Muscle layer of duodenum (tissue), 2 donors: Measurements from ENCODE around the gene EXPH5.
"Not testable (repeated sequence)": the region's sequence is repeated elsewhere in the genome, so short reads cannot be mapped to it uniquely, and the experiment has no call there.

Experiments
- H3K27ac ChIP-seq: one replicate; pipeline ENCODE4 v1.7.0; 2013; ENCODE audit warnings: mild to moderate bottlenecking, low read length
- H3K27me3 ChIP-seq: one replicate; pipeline ENCODE4 v1.7.0; 2013; ENCODE audit warnings: low read depth, mild to moderate bottlenecking, control low read depth, low read length
- H3K36me3 ChIP-seq, 2 donors: one replicate each; pipeline ENCODE4 v1.7.0; 2013; ENCODE audit warnings: low read length in 2 of 2, control low read depth in 1 of 2, mild to moderate bottlenecking in 1 of 2; ENCODE audit not compliant: insufficient read depth in 2 of 2, control insufficient read depth in 1 of 2
- H3K4me1 ChIP-seq, 2 donors: one replicate each; pipeline ENCODE4 v1.7.0; 2013; ENCODE audit warnings: low read length in 2 of 2, mild to moderate bottlenecking in 2 of 2, control low read depth in 1 of 2, moderate library complexity in 1 of 2; ENCODE audit not compliant: insufficient read depth in 2 of 2, control insufficient read depth in 1 of 2
- H3K4me3 ChIP-seq, 2 donors: one replicate each; pipeline ENCODE4 v1.7.0; 2013; ENCODE audit warnings: low read length in 2 of 2, low read depth in 1 of 2, mild to moderate bottlenecking in 1 of 2
- H3K9me3 ChIP-seq, 2 donors: one replicate each; pipeline ENCODE4 v1.7.0; 2013; ENCODE audit warnings: low read length in 2 of 2, control low read depth in 1 of 2, mild to moderate bottlenecking in 1 of 2; ENCODE audit not compliant: control insufficient read depth in 1 of 2
- donor health status: healthy.

EXPH5 gene

DNA sequence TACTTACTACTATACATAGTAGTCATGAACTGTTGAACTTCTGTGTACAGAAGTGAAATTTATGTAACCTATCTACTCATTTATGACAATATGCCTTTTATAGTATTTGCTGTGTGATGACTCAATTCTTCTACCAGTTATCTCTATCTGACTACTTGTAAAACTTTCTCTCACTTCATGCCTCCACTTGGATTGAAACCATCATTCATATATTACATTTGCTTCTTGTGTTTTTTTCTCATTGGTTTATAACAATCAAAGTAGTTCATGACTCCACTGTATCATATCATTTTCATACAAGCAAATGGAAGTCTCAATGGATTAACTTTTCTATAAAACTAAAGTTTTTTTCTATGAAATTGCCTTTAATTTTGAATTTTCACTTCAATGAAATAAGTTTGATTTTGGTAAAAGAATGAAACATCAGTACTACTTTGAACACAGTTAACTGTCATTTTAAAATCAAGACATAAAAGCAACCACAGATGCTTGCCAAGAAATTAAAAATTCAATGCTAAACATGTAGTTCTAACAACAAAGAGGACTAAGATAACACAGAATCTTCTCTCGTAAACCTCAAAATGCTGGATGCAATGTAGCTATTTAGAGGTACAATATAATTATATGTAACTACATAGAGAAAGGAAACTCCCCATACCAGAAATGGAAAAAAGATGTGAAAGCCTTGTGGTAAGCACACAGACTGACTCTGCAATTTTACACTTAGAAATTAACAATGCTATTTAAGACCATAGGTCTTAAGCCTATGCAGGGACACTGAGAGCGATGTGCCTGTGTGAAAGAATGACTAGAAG, 27.6 kb upstream of the EXPH5 start:
- H3K4me1 ChIP-seq, result no peaks in the 10 kb centered on the region
- H3K4me3 ChIP-seq, result no peak overlapping the region
- H3K36me3 ChIP-seq, result no peaks in the 10 kb centered on the region
- H3K27me3 ChIP-seq, result no peaks in the 10 kb centered on the region
- no peak overlapping the region for H3K27ac ChIP-seq
- H3K9me3 ChIP-seq, result no peaks in the 10 kb centered on the region

DNA sequence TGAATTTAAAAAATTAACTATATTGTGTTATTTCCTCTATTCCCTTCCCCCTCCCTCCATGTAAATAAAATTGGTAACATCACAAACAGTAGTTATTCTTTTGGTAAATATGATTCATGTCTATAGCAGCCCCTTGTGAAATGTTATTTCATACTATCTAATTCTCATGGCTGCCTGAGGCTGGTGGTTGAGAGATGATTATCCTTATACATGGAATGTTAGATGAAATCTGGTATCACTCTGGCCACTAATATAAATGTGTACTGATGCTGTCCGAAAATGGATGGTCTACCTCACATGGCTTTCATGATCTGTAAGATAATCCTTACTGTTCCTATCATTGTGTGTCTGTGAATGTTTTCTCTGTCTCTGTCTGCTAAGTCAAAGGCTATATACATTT, 25.0 kb upstream of the EXPH5 start:
- no peak overlapping the region for H3K4me3 ChIP-seq

DNA sequence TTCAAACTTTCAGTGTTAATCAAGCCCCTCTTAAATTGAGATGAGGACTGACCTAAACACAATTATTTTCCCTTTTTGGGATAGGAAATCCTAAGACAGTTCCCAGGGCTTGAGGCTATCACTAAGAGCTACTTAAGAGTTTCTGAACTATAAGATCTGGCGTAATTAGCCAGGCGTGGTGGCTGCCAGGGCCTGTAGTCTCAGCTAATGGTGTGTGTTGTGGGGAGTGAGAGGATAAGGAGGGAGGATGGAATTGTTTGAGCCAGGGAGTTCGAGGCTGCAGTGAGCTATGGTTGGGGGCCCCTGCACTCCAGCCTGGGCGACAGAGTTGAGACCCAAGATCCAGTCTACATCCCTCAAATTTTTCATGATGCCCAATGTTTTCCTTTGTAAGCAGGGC, 23.5 kb upstream of the EXPH5 start:
- no peak overlapping the region for H3K27ac ChIP-seq
- H3K9me3 ChIP-seq, result no peaks in the 10 kb centered on the region
- H3K27me3 ChIP-seq, result no peaks in the 10 kb centered on the region

More for the DNA sequence above, 25.0 kb upstream of the EXPH5 start:
- Histone ChIP-seq H3K27me3 (no peaks in the 10 kb centered on the region), H3K36me3 (no peaks in the 10 kb centered on the region), H3K27ac (no peak overlapping the region), H3K4me1 (no peaks in the 10 kb centered on the region), H3K9me3 (no peaks in the 10 kb centered on the region)

DNA sequence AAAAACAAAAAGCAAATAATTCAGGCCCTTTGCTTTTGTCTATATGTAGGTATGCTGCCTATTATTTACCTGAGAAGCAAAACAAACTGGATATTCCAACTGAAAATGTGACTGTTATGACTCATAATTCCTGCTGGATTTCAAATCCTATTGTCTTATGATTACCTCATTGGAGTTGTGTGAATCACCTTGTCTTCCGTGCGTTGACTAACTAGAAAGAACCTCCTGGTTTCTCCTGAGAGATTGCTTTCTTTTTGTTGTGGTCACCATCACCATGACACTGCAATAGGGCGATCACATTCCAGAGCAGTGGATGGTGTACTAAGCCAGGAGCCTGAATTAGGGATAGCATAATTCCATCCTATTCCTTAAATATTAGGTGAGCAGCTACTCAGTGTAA, 23.0 kb upstream of the EXPH5 start:
- Histone ChIP-seq H3K9me3 (no peaks in the 10 kb centered on the region), H3K4me1 (no peaks in the 10 kb centered on the region), H3K27ac (no peak overlapping the region), H3K27me3 (no peaks in the 10 kb centered on the region), H3K36me3 (no peaks in the 10 kb centered on the region), H3K4me3 (no peak overlapping the region)

More for the DNA sequence above, 23.5 kb upstream of the EXPH5 start:
- Histone ChIP-seq H3K36me3 (no peaks in the 10 kb centered on the region), H3K4me1 (no peaks in the 10 kb centered on the region), H3K4me3 (no peak overlapping the region)

DNA sequence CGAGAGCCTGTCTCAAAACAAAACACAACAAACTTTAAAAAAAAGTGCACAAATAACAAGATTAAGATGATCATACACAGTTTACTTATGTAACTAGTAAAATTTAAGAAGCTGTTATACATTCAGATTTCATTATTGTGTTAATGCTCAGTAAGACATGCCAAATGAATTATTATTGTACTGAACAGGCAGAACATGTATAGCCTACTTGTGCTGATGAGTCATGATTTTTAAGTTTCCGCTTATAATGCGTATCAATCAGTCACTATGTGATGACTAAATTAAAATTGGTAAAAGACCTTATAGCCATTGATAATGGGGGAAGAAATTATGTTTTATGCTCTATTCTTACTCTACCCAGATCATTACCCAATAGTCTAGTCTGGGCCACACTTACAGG, 20.5 kb upstream of the EXPH5 start:
- no peak overlapping the region for H3K27ac ChIP-seq
- H3K9me3 ChIP-seq, result no peaks in the 10 kb centered on the region
- no peaks in the 10 kb centered on the region for H3K4me1 ChIP-seq
- H3K27me3 ChIP-seq, result no peaks in the 10 kb centered on the region
- H3K4me3 ChIP-seq, result no peak overlapping the region
- no peaks in the 10 kb centered on the region for H3K36me3 ChIP-seq

DNA sequence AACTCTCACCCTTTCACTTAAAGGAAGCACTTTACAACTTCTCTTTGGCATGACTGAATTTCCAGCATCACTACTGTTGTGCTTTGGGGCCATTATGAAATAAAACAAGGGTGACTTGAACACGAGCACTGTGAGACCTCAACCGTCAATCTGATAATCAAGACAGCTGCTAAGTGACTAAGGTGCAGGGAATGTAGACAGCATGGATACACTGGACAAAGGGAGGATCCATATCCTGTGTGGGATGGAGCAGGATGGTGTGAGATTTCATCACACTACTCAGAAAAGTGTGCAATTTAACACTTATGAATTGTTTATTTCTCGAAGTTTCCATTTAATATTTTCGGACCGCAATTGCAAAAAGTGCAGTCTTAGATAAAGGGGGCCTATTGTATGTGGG, 16.1 kb upstream of the EXPH5 start:
- Histone ChIP-seq H3K9me3 (no peaks in the 10 kb centered on the region), H3K27me3 (no peaks in the 10 kb centered on the region), H3K27ac (no peak overlapping the region), H3K4me1 (no peaks in the 10 kb centered on the region), H3K4me3 (no peak overlapping the region), H3K36me3 (no peaks in the 10 kb centered on the region)

DNA sequence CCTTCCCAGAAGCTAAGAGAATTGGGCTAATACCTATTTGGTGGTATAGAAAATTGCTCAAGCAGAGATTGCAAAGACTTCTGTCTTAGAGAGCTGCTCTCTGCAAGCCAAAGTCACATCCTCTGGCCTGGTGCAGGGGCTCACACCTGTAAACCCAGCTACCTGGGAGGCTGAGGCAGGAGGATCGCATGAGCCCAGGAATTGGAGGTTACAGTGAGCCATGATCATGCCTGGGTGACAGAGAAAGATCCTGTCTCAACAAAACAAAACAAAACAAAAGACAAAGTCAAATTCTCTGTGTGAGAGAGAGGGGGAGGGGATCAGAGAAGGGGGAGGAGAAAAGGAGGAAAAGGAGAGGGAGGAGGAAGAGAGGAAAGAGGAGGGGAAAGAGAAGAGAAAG, 15.0 kb upstream of the EXPH5 start:
- H3K9me3 ChIP-seq, result no peaks in the 10 kb centered on the region
- no peak overlapping the region for H3K27ac ChIP-seq
- no peak overlapping the region for H3K4me3 ChIP-seq
- H3K4me1 ChIP-seq, result no peaks in the 10 kb centered on the region
- H3K36me3 ChIP-seq, result no peaks in the 10 kb centered on the region
- H3K27me3 ChIP-seq, result no peaks in the 10 kb centered on the region

DNA sequence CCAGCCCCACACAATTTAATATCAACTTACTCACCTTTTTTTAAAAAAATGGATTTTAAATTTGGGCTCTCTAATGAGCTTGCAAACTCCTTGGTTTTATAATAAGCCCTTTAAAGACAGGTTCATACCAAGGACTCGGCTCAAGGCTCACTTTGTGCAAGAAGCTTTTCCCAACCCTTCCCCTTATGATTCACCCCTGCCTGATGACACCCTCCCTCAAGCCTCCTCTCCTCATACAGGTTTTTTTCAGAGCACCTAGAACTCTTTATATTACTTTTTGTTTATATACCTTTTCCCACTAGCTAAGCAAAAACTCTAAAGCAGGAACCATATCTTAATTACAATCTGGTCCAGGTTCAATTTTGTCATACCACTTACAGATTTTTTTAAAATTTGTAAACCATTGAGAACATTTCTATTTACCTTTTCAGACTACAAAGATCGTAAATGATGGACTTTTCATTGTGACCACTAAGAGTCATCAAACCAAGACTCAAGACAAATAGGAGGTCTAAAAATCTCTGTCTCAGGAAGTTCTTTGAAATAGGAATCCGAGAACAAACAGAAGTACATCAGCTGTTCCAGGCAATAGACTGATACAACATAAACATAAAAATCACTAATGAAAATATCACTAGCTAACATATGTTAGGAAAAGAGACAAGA, 13.1 kb upstream of the EXPH5 start:
- H3K27ac ChIP-seq, result no peak overlapping the region

DNA sequence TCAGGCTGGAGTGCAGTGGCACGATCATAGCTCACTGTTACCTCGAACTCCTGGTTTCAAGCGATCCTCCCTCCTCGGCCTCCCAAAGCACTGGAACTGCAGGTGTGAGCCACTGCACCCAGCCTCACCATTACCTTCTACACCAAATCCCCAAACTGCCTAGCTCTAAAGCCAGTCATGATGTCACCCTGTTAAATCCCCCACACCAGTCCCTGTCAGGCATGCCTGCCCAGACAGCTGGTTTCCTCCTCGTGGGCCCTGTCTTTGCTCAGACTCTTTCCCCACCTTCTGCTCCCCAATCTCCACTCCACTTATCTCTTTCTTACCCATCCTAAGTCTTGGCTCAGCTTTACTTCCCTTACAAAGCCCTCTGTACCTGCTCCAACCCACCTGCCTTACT, 12.5 kb upstream of the EXPH5 start:
- Histone ChIP-seq H3K27ac (no peak overlapping the region), H3K4me1 (no peaks in the 10 kb centered on the region), H3K36me3 (no peaks in the 10 kb centered on the region), H3K27me3 (no peaks in the 10 kb centered on the region), H3K4me3 (no peak overlapping the region), H3K9me3 (no peaks in the 10 kb centered on the region)

More for the DNA sequence above, 13.1 kb upstream of the EXPH5 start:
- Histone ChIP-seq H3K4me1 (no peaks in the 10 kb centered on the region), H3K36me3 (no peaks in the 10 kb centered on the region), H3K4me3 (no peak overlapping the region), H3K27me3 (no peaks in the 10 kb centered on the region), H3K9me3 (no peaks in the 10 kb centered on the region)

DNA sequence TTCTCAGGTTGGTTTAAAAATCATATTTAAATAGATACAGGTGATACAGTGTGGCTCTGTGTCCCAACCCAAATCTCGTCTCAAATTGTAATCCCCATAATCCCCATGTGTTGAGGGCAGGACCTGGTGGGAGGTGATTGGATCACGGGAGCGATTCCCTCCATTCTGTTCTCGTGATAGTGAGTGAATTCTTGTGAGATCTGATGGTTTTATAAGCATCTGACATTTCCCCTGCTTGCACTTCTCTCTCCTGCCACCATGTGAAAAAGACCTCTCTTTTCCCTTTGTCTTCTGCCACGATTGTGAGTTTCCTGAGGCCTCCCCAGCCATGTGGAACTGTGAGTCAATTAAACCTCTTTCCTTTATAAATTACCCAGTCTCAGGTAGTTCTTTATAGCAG, 9.2 kb upstream of the EXPH5 start:
- H3K4me1 ChIP-seq, H3K27ac ChIP-seq, H3K9me3 ChIP-seq, H3K4me3 ChIP-seq, H3K36me3 ChIP-seq, H3K27me3 ChIP-seq: not testable (repeated sequence)

DNA sequence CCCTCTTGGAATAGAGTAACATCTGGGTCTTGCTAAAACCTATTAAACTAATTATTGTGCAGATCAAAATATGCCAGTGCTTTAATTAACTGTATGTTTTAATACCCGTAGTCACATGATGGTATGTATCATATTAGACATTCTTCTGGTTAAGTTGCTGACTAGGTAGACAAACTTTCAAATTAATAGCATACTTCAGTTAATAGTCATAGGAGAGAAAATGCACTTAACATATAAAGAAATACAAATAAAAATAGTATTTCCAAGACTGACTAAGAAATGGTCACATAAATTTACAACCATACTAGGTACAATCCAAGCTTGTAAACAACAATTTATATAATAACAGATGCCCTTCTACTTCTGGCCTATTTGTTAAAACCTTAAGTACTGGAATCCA, 7.6 kb upstream of the EXPH5 start:
- no peak overlapping the region for H3K27ac ChIP-seq
- no peaks in the 10 kb centered on the region for H3K9me3 ChIP-seq
- H3K27me3 ChIP-seq, result no peaks in the 10 kb centered on the region
- no peaks in the 10 kb centered on the region for H3K4me1 ChIP-seq
- no peaks in the 10 kb centered on the region for H3K36me3 ChIP-seq
- H3K4me3 ChIP-seq, result no peak overlapping the region

DNA sequence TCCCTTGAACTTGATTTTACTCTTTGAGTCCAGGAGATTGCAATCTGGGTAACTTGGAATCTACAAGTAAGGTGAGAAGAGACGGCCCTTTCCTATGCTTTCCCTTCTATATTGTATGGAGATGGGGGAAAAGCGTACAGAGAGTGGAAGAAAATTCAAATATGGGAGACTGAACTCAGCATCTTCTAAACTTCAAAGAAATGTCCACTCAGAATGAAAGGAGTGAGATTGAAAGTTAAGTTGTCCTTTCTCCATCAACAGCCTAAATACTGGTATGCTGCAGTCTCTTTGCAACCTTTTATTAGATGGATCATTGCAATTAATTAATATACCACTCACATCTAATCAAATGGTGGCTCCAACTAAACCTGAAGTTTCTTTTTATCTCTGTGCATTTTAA, 6.4 kb upstream of the EXPH5 start:
- Histone ChIP-seq H3K36me3 (no peaks in the 10 kb centered on the region), H3K4me3 (no peak overlapping the region), H3K27me3 (no peaks in the 10 kb centered on the region), H3K27ac (no peak overlapping the region), H3K4me1 (no peaks in the 10 kb centered on the region), H3K9me3 (no peaks in the 10 kb centered on the region)
